Measurements from ENCODE around the gene CACNA1B. TPM values are rescaled to one million over a fixed set of nuclear protein-coding genes. Genes with fewer than 3 reads are reported as not detected.

The CACNA1B gene
- total and polyA plus RNA-seq, 2 donors (not counting 1 experiment from before 2014, with no cell fraction given): 0.01 to 0.17 TPM

- DNase-seq (ENCODE audit: low read depth in 2 of 2): no peak
- Histone ChIP-seq H3K36me3 (ENCODE audit: control insufficient read depth, insufficient read depth, low read length) (no peaks in the 10 kb centered on the region), H3K4me2 (ENCODE audit: extremely low read depth, insufficient read depth, low read length) (no peak overlapping the region), H3K27me3 (ENCODE audit: control insufficient read depth, insufficient read depth, low read length) (no peaks in the 10 kb centered on the region), H3K27ac (ENCODE audit: insufficient read depth, low read length) (no peak overlapping the region), H3K4me3 (replicated peaks in 1 of 4; ENCODE audit: control extremely low read depth in 1 of 4, insufficient read depth in 1 of 4, low read depth in 3 of 4, low read length in 4 of 4) (no peak overlapping the region), H3K9ac (ENCODE audit: insufficient read depth, low read length) (no peak overlapping the region), H2AFZ (ENCODE audit: low read length) (no peak overlapping the region), H3K9me3 (ENCODE audit: control insufficient read depth, insufficient read depth, low read depth, low read length) (no peaks in the 10 kb centered on the region), H4K20me1 (ENCODE audit: control insufficient read depth, extremely low read depth, insufficient read depth, low read length) (no peaks in the 10 kb centered on the region), H3K79me2 (ENCODE audit: control insufficient read depth, insufficient read depth, low read length) (no peaks in the 10 kb centered on the region), H3K4me1 (ENCODE audit: control insufficient read depth, extremely low read depth, insufficient read depth, low read length) (no peaks in the 10 kb centered on the region)
- no peak for TF ChIP-seq EZH2 (IDR thresholded peaks at IDR 0.05; ENCODE audit: low read length, missing control alignments)
- TF ChIP-seq CTCF (conservative IDR thresholded peaks at IDR 0.05 in 1 of 2, IDR thresholded peaks at IDR 0.05 in 1 of 2; ENCODE audit: low read depth in 1 of 2, low read length in 2 of 2): no peak
These were observed 698 bp upstream of the CACNA1B start for GRCh38 chr9:137876781-137877386.

GRCh38 chr9:137878146-137878941 is 762 bp downstream of the CACNA1B start:
- no peak overlapping the region for H3K27ac ChIP-seq (ENCODE audit: insufficient read depth, low read length)
- no peaks in the 10 kb centered on the region for H4K20me1 ChIP-seq (ENCODE audit: control insufficient read depth, extremely low read depth, insufficient read depth, low read length)
- no peaks in the 10 kb centered on the region for H3K9me3 ChIP-seq (ENCODE audit: control insufficient read depth, insufficient read depth, low read depth, low read length)
- H3K4me2 ChIP-seq (ENCODE audit: extremely low read depth, insufficient read depth, low read length): no peak overlapping the region
- TF ChIP-seq CTCF (conservative IDR thresholded peaks at IDR 0.05 in 1 of 2, IDR thresholded peaks at IDR 0.05 in 1 of 2; ENCODE audit: low read depth in 1 of 2, low read length in 2 of 2) (no peak), EZH2 (IDR thresholded peaks at IDR 0.05; ENCODE audit: low read length, missing control alignments) (peak; percentile 50)
- no peak overlapping the region for H3K4me3 ChIP-seq (replicated peaks in 1 of 4; ENCODE audit: control extremely low read depth in 1 of 4, insufficient read depth in 1 of 4, low read depth in 3 of 4, low read length in 4 of 4)
- no peak overlapping the region for H3K9ac ChIP-seq (ENCODE audit: insufficient read depth, low read length)
- no peak overlapping the region for H2AFZ ChIP-seq (ENCODE audit: low read length)
- DNase-seq (ENCODE audit: low read depth in 2 of 2): peak; percentile 17 to 23
- no peaks in the 10 kb centered on the region for H3K27me3 ChIP-seq (ENCODE audit: control insufficient read depth, insufficient read depth, low read length)
- H3K36me3 ChIP-seq (ENCODE audit: control insufficient read depth, insufficient read depth, low read length): no peaks in the 10 kb centered on the region
- no peaks in the 10 kb centered on the region for H3K4me1 ChIP-seq (ENCODE audit: control insufficient read depth, extremely low read depth, insufficient read depth, low read length)
- no peaks in the 10 kb centered on the region for H3K79me2 ChIP-seq (ENCODE audit: control insufficient read depth, insufficient read depth, low read length)

GRCh38 chr9:137879052-137879451 is 1.5 kb downstream of the CACNA1B start:
- no peaks in the 10 kb centered on the region for H3K79me2 ChIP-seq (ENCODE audit: control insufficient read depth, insufficient read depth, low read length)
- H3K36me3 ChIP-seq (ENCODE audit: control insufficient read depth, insufficient read depth, low read length): no peaks in the 10 kb centered on the region
- H3K27ac ChIP-seq (ENCODE audit: insufficient read depth, low read length): no peak overlapping the region
- no peak for DNase-seq (ENCODE audit: low read depth in 2 of 2)
- no peak overlapping the region for H3K4me2 ChIP-seq (ENCODE audit: extremely low read depth, insufficient read depth, low read length)
- no peak for TF ChIP-seq CTCF (conservative IDR thresholded peaks at IDR 0.05 in 1 of 2, IDR thresholded peaks at IDR 0.05 in 1 of 2; ENCODE audit: low read depth in 1 of 2, low read length in 2 of 2)
- no peak for TF ChIP-seq EZH2 (IDR thresholded peaks at IDR 0.05; ENCODE audit: low read length, missing control alignments)
- no peak overlapping the region for H2AFZ ChIP-seq (ENCODE audit: low read length)
- no peaks in the 10 kb centered on the region for H4K20me1 ChIP-seq (ENCODE audit: control insufficient read depth, extremely low read depth, insufficient read depth, low read length)
- H3K4me3 ChIP-seq (replicated peaks in 1 of 4; ENCODE audit: control extremely low read depth in 1 of 4, insufficient read depth in 1 of 4, low read depth in 3 of 4, low read length in 4 of 4): no peak overlapping the region
- H3K27me3 ChIP-seq (ENCODE audit: control insufficient read depth, insufficient read depth, low read length): no peaks in the 10 kb centered on the region
- H3K4me1 ChIP-seq (ENCODE audit: control insufficient read depth, extremely low read depth, insufficient read depth, low read length): no peaks in the 10 kb centered on the region
- H3K9ac ChIP-seq (ENCODE audit: insufficient read depth, low read length): no peak overlapping the region
- H3K9me3 ChIP-seq (ENCODE audit: control insufficient read depth, insufficient read depth, low read depth, low read length): no peaks in the 10 kb centered on the region

Measured in fibroblast of lung (primary cell).